T-helper 22 cell (primary cell): ENCODE measurements around the gene CRBN.

ENCODE experiments used
- DNase-seq: peaks from one replicate; pipeline ENCODE4 v3.0.0-alpha.2; 2020; ENCODE audit warnings: low read depth

The CRBN gene

GRCh38 chr3:3110299-3110630 lies 69.2 kb downstream of the CRBN start, which contains the start of gene IL5RA:
Gene IL5RA (minus strand): TSS chr3:3110374. CDS start chr3:3104984, 5,390 bp downstream.
- DNase-seq: peak; percentile 13

- DNase-seq: no peak
Observed at GRCh38 chr3:3109407-3110298, 69.8 kb downstream of the CRBN start.

- no peak for DNase-seq
Observed at GRCh38 chr3:3107858-3108257, 71.6 kb downstream of the CRBN start.

GRCh38 chr3:3107181-3107580 lies 72.3 kb downstream of the CRBN start:
- DNase-seq: no peak

GRCh38 chr3:3105815-3106214 lies 73.7 kb downstream of the CRBN start:
- DNase-seq: no peak

- no peak for DNase-seq
Observed at GRCh38 chr3:3105246-3105645, 74.2 kb downstream of the CRBN start.

GRCh38 chr3:3102751-3103150 lies 76.7 kb downstream of the CRBN start:
- no peak for DNase-seq

- no peak for DNase-seq
Observed at GRCh38 chr3:3101660-3102458, 77.6 kb downstream of the CRBN start.
